ENCODE measurements around the gene IGFL4.

DNA sequence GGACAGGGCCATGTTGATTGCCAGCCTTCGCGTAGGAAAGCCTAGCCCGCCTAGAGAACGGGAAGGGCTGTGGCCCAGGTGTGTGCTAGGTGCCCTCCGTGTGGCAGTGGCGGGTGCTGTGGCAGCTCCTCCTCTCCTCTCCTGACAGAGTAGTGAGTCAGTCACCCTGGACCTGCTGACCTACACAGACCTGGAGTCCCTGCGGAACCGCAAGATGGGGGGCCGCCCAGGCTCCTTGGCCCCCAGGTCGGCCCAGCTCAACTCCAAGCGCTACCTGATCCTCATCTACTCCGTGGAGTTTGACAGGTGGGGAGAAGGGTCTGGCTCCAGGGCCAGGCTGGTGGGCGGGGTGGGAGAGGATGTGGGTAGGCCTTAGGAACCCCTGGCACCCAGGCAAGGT, 34.4 kb downstream of the IGFL4 start:
- TF ChIP-seq, protein P1, sequence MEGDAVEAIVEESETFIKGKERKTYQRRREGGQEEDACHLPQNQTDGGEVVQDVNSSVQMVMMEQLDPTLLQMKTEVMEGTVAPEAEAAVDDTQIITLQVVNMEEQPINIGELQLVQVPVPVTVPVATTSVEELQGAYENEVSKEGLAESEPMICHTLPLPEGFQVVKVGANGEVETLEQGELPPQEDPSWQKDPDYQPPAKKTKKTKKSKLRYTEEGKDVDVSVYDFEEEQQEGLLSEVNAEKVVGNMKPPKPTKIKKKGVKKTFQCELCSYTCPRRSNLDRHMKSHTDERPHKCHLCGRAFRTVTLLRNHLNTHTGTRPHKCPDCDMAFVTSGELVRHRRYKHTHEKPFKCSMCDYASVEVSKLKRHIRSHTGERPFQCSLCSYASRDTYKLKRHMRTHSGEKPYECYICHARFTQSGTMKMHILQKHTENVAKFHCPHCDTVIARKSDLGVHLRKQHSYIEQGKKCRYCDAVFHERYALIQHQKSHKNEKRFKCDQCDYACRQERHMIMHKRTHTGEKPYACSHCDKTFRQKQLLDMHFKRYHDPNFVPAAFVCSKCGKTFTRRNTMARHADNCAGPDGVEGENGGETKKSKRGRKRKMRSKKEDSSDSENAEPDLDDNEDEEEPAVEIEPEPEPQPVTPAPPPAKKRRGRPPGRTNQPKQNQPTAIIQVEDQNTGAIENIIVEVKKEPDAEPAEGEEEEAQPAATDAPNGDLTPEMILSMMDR (tag by site-specific recombination; IDR thresholded peaks at IDR 0.05): no peak
- no peak for TF ChIP-seq PATZ1 (tag by site-specific recombination; IDR thresholded peaks at IDR 0.05)
- TF ChIP-seq ZNF510 (tag by site-specific recombination; IDR thresholded peaks at IDR 0.05; ENCODE audit: insufficient replicate concordance): no peak
- TF ChIP-seq ZBTB21 (tag by site-specific recombination; IDR thresholded peaks at IDR 0.05): no peak
- TF ChIP-seq ZNF146 (tag by site-specific recombination; IDR thresholded peaks at IDR 0.05): no peak
- no peak for TF ChIP-seq ZNF10 (tag by site-specific recombination; IDR thresholded peaks at IDR 0.05)
- TF ChIP-seq, protein P2, sequence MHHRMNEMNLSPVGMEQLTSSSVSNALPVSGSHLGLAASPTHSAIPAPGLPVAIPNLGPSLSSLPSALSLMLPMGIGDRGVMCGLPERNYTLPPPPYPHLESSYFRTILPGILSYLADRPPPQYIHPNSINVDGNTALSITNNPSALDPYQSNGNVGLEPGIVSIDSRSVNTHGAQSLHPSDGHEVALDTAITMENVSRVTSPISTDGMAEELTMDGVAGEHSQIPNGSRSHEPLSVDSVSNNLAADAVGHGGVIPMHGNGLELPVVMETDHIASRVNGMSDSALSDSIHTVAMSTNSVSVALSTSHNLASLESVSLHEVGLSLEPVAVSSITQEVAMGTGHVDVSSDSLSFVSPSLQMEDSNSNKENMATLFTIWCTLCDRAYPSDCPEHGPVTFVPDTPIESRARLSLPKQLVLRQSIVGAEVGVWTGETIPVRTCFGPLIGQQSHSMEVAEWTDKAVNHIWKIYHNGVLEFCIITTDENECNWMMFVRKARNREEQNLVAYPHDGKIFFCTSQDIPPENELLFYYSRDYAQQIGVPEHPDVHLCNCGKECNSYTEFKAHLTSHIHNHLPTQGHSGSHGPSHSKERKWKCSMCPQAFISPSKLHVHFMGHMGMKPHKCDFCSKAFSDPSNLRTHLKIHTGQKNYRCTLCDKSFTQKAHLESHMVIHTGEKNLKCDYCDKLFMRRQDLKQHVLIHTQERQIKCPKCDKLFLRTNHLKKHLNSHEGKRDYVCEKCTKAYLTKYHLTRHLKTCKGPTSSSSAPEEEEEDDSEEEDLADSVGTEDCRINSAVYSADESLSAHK (tag by site-specific recombination; IDR thresholded peaks at IDR 0.05): no peak
- TF ChIP-seq REST (tag by site-specific recombination; IDR thresholded peaks at IDR 0.05): no peak
- TF ChIP-seq, protein P3, sequence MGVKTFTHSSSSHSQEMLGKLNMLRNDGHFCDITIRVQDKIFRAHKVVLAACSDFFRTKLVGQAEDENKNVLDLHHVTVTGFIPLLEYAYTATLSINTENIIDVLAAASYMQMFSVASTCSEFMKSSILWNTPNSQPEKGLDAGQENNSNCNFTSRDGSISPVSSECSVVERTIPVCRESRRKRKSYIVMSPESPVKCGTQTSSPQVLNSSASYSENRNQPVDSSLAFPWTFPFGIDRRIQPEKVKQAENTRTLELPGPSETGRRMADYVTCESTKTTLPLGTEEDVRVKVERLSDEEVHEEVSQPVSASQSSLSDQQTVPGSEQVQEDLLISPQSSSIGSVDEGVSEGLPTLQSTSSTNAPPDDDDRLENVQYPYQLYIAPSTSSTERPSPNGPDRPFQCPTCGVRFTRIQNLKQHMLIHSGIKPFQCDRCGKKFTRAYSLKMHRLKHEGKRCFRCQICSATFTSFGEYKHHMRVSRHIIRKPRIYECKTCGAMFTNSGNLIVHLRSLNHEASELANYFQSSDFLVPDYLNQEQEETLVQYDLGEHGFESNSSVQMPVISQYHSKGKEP (tag by site-specific recombination; IDR thresholded peaks at IDR 0.05): no peak
- TF ChIP-seq ZNF660 (tag by site-specific recombination; IDR thresholded peaks at IDR 0.05): no peak
- no peak for TF ChIP-seq ZFP41 (tag by site-specific recombination; IDR thresholded peaks at IDR 0.05; ENCODE audit: borderline replicate concordance)
